Adrenal gland (tissue), 12 donors: Measurements from ENCODE around the gene MARK3. TPM values are rescaled to one million over a fixed set of nuclear protein-coding genes. Genes with fewer than 3 reads are reported as not detected.

ENCODE experiments used
- DNase-seq, 7 donors: peaks; one replicate each; pipeline ENCODE4 v3.0.0-alpha.2; 2019 to 2020
- H3K27ac ChIP-seq, 5 donors: fragments of 200-600 bp; sonication (generic) in 4 of 5; 1 replicate in 3 of 5; 2 replicates in 2 of 5; pipeline versions ENCODE4 v1.5.1 to v1.8.0; 2016 to 2020; ENCODE audit warnings: mild to moderate bottlenecking in 1 of 5
- H3K27me3 ChIP-seq: fragments of 200-600 bp; 2 replicates; pipeline ENCODE4 v1.8.0; 2021
- H3K36me3 ChIP-seq, 2 donors: fragments of 200-600 bp; replicated peaks in 1 of 2; 1 replicate in 1 of 2; 2 replicates in 1 of 2; pipeline versions ENCODE4 v1.5.1 to v1.8.0; 2018 to 2022
- H3K4me1 ChIP-seq, 2 donors: fragments of 200-600 bp; replicated peaks in 1 of 2; 1 replicate in 1 of 2; 2 replicates in 1 of 2; pipeline versions ENCODE4 v1.5.1 to v1.8.0; 2018 to 2021
- H3K4me3 ChIP-seq, 4 donors: fragments of 200-600 bp; sonication (generic) in 3 of 4; one replicate each; pipeline ENCODE4 v1.5.1; 2016 to 2018
- H3K9me3 ChIP-seq, 3 donors: fragments of 200-600 bp; sonication (generic) in 1 of 3; replicated peaks in 1 of 3; 1 replicate in 2 of 3; 2 replicates in 1 of 3; pipeline versions ENCODE4 v1.5.1 to v1.8.0; 2016 to 2021
- POLR2A ChIP-seq, 2 donors: fragments of 450-650 bp; IDR thresholded peaks; one replicate each; pipeline ENCODE4 v1.6.1; 2017; ENCODE audit warnings: antibody characterized with exemption in 2 of 2, mild to moderate bottlenecking in 2 of 2, moderate library complexity in 1 of 2
- WGBS, 4 donors: extraction: QIAGEN DNeasy Blood & Tissue Kit in 2 of 4; methylation state at CpG; one replicate each; pipeline versions ENCODE4 v1.1.5 to v1.1.7; 2013 to 2017; 5-methylcytosine and 5-hydroxymethylcytosine counted together
- intact Hi-C, 2 donors: fragments of 100-400 bp; cut with DNase I; formaldehyde crosslinking; loops; one replicate each; pipeline versions ENCODE4 v1.14.1 to v1.15.0; 2022 to 2023
- polyA plus RNA-seq, 3 donors: library from polyadenylated mRNA; stranded (reverse); fragments of 200-250 nt in 2 of 3; fragments of 350-450 nt in 1 of 3; fragmentation: Illumina TruSeq in 1 of 3; extraction: RNeasy Lipid Tissue Mini Kit (QIAGEN cat#74804) in 1 of 3; gene quantifications; one replicate each; pipeline ENCODE4 v1.2.3, GENCODE V29; 2013 to 2014
- total RNA-seq, 9 donors: library from RNA; depleted of rRNA in 4 of 9; stranded (reverse); fragments of >200 nt in 4 of 9; fragments of 120-200 nt in 1 of 9; fragmentation: NEBNext Ultra II Directional in 1 of 9; extraction: Animal tissue kit (Norgen Biotek cat#: 25700) in 1 of 9; gene quantifications; one replicate each; pipeline versions ENCODE4 v1.1.0 to v1.2.4, GENCODE V29; 2013 to 2023
- TF ChIP-seq, protein P1 (sequence below), 6 experiments: fragments of 450-650 bp in 4 of 6; fragments of 200-600 bp in 2 of 6; sonication (generic) in 1 of 6; IDR thresholded peaks; 1 replicate in 5 of 6; 2 replicates in 1 of 6; pipeline versions ENCODE4 v1.5.1 to v1.8.0; 2016 to 2021; ENCODE audit warnings: antibody characterized with exemption in 6 of 6, mild to moderate bottlenecking in 2 of 6, moderate library complexity in 1 of 6
- donor health status: healthy with polysubstance abuse.
- donor health status: Bipolar disorder and iron deficiency.
- donor health status: DM: yes; HTN: yes; CAD: no.
- donor health status: DM: no; HTN: no; CAD: no.
- donor health status: DM: no; HTN: no; CAD: no.
- donor health status: DM: yes; HTN: yes; CAD: no.

The MARK3 gene
- total and polyA plus RNA-seq, 12 donors = 73.1 to 233 (median 94.6) TPM

DNA sequence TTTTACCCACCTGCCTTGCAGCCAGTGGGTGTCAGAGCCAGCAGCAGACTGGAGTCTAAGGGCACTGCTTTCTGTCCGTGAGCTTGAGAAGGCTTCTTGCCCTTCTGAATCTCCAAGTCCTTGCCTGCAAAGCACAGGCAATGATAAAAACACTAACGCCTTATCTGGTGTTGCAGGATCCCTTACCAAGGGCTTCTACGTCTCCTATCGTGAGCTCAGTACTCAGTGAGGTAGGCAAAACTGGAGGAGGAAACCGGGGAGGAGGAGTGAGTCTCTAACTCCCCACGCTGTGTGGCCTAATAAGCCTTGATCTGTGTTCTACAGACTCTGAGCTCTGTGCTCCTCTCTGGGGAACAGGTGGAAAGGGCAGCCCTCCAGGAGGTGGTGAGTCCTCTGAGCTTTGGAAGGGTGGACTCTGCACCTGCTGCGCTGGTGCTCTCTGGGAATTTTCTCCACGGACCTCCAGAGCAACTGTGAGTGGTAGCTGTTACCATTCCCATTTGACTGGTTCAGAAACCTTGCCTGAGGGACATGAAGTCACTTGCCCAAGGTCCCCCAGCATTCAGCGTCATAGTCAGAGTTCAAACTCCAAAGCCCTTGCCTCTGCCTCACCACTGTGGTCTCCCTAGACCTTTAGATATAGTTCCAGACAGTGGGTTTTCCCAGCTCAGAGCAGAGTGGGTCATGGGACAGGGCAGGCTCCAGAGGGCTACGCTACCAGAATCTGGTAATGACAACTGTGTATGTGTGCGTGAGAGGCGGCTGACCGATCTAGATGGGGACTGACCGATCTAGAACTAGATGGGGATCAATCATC lies 7.0 kb upstream of the MARK3 start:
- WGBS, 4 donors = 79 to 89% (median 86%) methylated on average over 11 to 14 of the region's 14 CpGs
- TF ChIP-seq POLR2A (IDR thresholded peaks at IDR 0.05) = no peak
- TF ChIP-seq, protein P1, sequence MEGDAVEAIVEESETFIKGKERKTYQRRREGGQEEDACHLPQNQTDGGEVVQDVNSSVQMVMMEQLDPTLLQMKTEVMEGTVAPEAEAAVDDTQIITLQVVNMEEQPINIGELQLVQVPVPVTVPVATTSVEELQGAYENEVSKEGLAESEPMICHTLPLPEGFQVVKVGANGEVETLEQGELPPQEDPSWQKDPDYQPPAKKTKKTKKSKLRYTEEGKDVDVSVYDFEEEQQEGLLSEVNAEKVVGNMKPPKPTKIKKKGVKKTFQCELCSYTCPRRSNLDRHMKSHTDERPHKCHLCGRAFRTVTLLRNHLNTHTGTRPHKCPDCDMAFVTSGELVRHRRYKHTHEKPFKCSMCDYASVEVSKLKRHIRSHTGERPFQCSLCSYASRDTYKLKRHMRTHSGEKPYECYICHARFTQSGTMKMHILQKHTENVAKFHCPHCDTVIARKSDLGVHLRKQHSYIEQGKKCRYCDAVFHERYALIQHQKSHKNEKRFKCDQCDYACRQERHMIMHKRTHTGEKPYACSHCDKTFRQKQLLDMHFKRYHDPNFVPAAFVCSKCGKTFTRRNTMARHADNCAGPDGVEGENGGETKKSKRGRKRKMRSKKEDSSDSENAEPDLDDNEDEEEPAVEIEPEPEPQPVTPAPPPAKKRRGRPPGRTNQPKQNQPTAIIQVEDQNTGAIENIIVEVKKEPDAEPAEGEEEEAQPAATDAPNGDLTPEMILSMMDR (IDR thresholded peaks at IDR 0.05) = no peak
- Histone ChIP-seq H3K4me1 (no peaks in the 10 kb centered on the region), H3K9me3 (no peaks in the 10 kb centered on the region), H3K27me3 (no peaks in the 10 kb centered on the region), H3K36me3 (no peaks in the 10 kb centered on the region), H3K4me3 (no peak overlapping the region), H3K27ac (no peak overlapping the region)
- intact Hi-C loops = no loop called here
- DNase-seq = peak in 1 of 7 donors; percentile 6

DNA sequence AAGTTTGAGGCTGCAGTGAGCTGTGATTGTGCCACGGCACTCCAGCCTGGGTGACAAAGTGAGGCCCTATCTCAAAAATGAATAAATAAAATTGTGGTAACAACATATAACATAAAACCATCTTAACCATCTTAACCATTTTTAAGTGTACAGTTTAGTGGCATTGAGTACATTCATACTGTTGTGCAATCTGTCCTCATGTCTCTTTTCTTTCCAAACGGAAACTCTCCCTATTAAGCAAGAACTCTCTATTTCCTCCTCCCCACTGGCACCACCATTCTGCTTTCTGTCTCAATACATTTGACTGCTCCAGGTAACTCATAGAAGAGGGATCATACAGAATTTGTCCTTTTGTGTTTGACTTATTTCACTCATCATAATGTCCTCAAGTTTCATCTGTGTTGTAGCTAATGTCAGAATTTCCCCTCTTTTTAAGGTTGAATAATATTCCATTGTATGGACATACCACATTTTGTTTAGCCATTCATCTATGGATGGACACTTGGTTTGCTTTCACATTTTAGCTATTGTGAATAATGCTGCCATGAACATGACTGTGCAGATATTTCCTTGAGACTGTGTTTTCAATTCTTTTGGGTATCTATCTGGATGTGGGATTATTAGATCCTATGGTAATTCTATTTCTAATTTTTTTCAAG lies 4.4 kb upstream of the MARK3 start:
- Histone ChIP-seq H3K36me3 (no peaks in the 10 kb centered on the region), H3K4me3 (no peak overlapping the region), H3K27ac (no peak overlapping the region), H3K4me1 (peaks cover 5 to 7% of the 10 kb centered on the region in 2 donors), H3K27me3 (no peaks in the 10 kb centered on the region), H3K9me3 (no peaks in the 10 kb centered on the region)
- DNase-seq = no peak
- TF ChIP-seq, protein P1 (IDR thresholded peaks at IDR 0.05) = no peak
- TF ChIP-seq POLR2A (IDR thresholded peaks at IDR 0.05) = no peak
- intact Hi-C loops = no loop called here
- 0 to 11% (median 4%) methylated on average over 2 of the region's 2 CpGs for WGBS, 4 donors

DNA sequence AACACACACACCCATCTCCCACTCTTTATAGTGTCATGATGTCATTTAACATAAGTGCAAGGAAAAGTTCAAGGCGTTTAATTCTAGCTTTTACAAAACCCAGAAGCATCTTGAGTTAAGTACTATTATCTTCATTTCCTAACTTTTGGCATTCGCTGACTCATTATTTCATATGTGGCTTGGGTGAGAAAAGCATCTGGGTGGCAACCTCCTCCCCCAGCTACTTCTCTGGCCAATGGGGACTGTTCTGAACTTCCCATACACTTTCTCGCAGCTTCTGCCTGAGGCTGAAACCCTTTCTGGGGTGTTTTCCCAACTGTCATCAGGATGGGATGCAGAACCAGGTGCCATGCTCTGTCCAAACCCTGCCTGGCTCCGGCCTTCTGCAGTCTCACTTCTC lies 2.8 kb upstream of the MARK3 start:
- Histone ChIP-seq H3K36me3 (no peaks in the 10 kb centered on the region), H3K27me3 (no peaks in the 10 kb centered on the region), H3K9me3 (no peaks in the 10 kb centered on the region), H3K4me3 (no peak overlapping the region), H3K4me1 (peaks cover 9 to 17% of the 10 kb centered on the region in 2 donors), H3K27ac (no peak overlapping the region)
- WGBS, 4 donors = 69 to 86% (median 73%) methylated on average over 4 of the region's 4 CpGs
- TF ChIP-seq POLR2A (IDR thresholded peaks at IDR 0.05) = no peak
- TF ChIP-seq, protein P1 (IDR thresholded peaks at IDR 0.05) = no peak
- intact Hi-C loops = no loop called here
- DNase-seq = peak in 1 of 7 donors; percentile 15

DNA sequence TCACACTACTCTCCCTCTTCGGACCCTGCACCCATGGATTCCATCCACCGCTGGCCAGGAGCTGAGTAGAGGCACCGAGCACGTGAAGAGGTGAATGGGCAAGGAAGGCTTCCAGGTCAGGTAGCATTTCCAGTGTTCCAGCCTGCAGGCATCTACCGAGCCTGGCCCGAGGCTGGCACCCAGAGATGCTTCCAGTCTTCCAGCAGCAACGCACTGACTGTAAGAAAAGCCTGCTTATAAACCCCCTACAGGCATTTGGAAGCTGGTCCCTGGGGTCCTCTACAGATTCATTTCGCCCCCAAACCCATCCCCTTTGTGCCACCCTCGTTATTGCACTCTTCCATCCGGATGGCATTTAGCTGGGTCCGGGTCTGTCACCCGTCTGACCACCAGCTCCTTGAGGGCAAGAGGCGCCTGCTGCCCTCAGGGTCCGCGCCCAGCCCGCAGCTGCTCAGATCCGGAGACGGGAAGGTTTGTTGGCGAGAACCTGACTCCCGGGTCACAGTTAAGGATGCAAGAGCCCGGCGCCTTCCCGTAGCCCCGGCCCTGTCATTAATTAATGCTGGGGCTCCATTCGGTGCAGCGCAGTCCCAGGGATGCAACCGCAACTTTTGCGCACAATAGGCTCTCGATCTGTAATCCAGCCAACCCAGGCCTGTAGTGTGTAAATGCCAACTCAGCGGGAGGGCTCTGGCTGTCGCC lies 614 bp upstream of the MARK3 start:
- peaks cover 18 to 35% of the 10 kb centered on the region in 2 donors for H3K4me1 ChIP-seq
- H3K27ac ChIP-seq = peak overlapping the region in 3 of 5 donors; percentile 93 to 99 (median 95)
- intact Hi-C loops = loop anchor here in 1 of 2 donors (5.0 kb wide), 1 partner anchor 37 kb away; no protein-coding TSS in a partner anchor
- 9 to 16% (median 11%) methylated on average over 18 to 31 of the region's 31 CpGs for WGBS, 4 donors
- peak in 1 of 7 donors; percentile 33 for DNase-seq
- H3K4me3 ChIP-seq = peak overlapping the region in 2 of 4 donors; percentile 90 to 91
- no peaks in the 10 kb centered on the region for H3K36me3 ChIP-seq
- TF ChIP-seq POLR2A (IDR thresholded peaks at IDR 0.05) = no peak
- TF ChIP-seq, protein P1 (IDR thresholded peaks at IDR 0.05) = no peak
- H3K9me3 ChIP-seq = no peaks in the 10 kb centered on the region
- no peaks in the 10 kb centered on the region for H3K27me3 ChIP-seq
